SK-N-SH (cell line): Measurements from ENCODE around the gene S100P. TPM values are rescaled to one million over a fixed set of nuclear protein-coding genes. Genes with fewer than 3 reads are reported as not detected.
A peak's percentile ranks its signal among the peaks of the same experiment; 100 is the strongest.

ENCODE experiments used
- CTCF ChIA-PET: fragments of 300-600, 350-600 bp; formaldehyde crosslinking; extraction: SDS; loops from one replicate; lab custom pipeline; 2021; lab: Yijun Ruan, JAX
- POLR2A ChIA-PET: fragments of 350-600 bp; sonication (Branson Sonifier 250); formaldehyde crosslinking; extraction: SDS; loops from one replicate; lab custom pipeline; 2020; ENCODE audit warnings: antibody characterized with exemption, inconsistent platforms; lab: Yijun Ruan, JAX
- DNase-seq: peaks from one replicate; pipeline ENCODE4 v3.0.0; 2012
- H2AFZ ChIP-seq: fragments of 200-600 bp; sonication (generic); 2 replicates; pipeline ENCODE4 v1.8.1; 2016; ENCODE audit warnings: antibody characterized with exemption, mild to moderate bottlenecking, low read depth
- H3F3A ChIP-seq: fragments of 200-600 bp; sonication (generic); replicated peaks from 2 replicates; pipeline ENCODE3; 2016; ENCODE audit warnings: antibody characterized with exemption, mild to moderate bottlenecking; ENCODE audit not compliant: insufficient read depth
- H3K27ac ChIP-seq, 2 experiments: fragments of 200-500 bp in 1 of 2; fragments of 200-600 bp in 1 of 2; sonication (Bioruptor generic) in 1 of 2; sonication (generic), shearing (Covaris generic) in 1 of 2; 2 replicates each; pipeline versions ENCODE4 v1.5.1 to v1.6.1; 2014 to 2016; ENCODE audit warnings: low read depth in 2 of 2, inconsistent platforms in 1 of 2, low read length in 1 of 2, mild to moderate bottlenecking in 1 of 2, mixed read lengths in 1 of 2
- H3K27me3 ChIP-seq: fragments of 200-600 bp; sonication (generic), shearing (Covaris generic); 2 replicates; pipeline ENCODE4 v1.6.1; 2016; ENCODE audit warnings: mixed run types; ENCODE audit not compliant: insufficient read depth
- H3K36me3 ChIP-seq, 2 experiments: fragments of 200-500 bp in 1 of 2; fragments of 200-600 bp in 1 of 2; sonication (Bioruptor generic) in 1 of 2; sonication (generic) in 1 of 2; replicated peaks in 1 of 2; 2 replicates each; pipeline versions ENCODE3 to v1.5.1; 2014 to 2016; ENCODE audit warnings: low read length in 1 of 2, mild to moderate bottlenecking in 1 of 2; ENCODE audit not compliant: insufficient read depth in 2 of 2, control insufficient read depth in 1 of 2
- H3K4me1 ChIP-seq, 2 experiments: fragments of 200-500 bp in 1 of 2; fragments of 200-600 bp in 1 of 2; sonication (Bioruptor generic) in 1 of 2; sonication (generic), shearing (Covaris generic) in 1 of 2; 2 replicates each; pipeline versions ENCODE4 v1.5.1 to v1.6.1; 2014 to 2016; ENCODE audit warnings: low read depth in 1 of 2, low read length in 1 of 2, mixed run types in 1 of 2; ENCODE audit not compliant: insufficient read depth in 2 of 2, control insufficient read depth in 1 of 2
- H3K4me2 ChIP-seq: fragments of 200-600 bp; sonication (generic), shearing (Covaris generic); 2 replicates; pipeline ENCODE4 v1.6.1; 2017; ENCODE audit warnings: mixed run types
- H3K4me3 ChIP-seq, 2 experiments: fragments of 200-500 bp in 1 of 2; fragments of 200-600 bp in 1 of 2; sonication (Bioruptor generic) in 1 of 2; sonication (generic), shearing (Covaris generic) in 1 of 2; 2 replicates each; pipeline versions ENCODE4 v1.5.1 to v1.8.1; 2014 to 2016; ENCODE audit warnings: low read depth in 2 of 2, inconsistent platforms in 1 of 2, low read length in 1 of 2, mild to moderate bottlenecking in 1 of 2, mixed read lengths in 1 of 2, moderate library complexity in 1 of 2
- H3K79me2 ChIP-seq: fragments of 200-600 bp; sonication (generic); 2 replicates; pipeline ENCODE4 v1.8.1; 2017; ENCODE audit warnings: mild to moderate bottlenecking; ENCODE audit not compliant: insufficient read depth
- H3K9ac ChIP-seq: fragments of 200-600 bp; sonication (generic); 2 replicates; pipeline ENCODE4 v1.6.1; 2017; ENCODE audit warnings: mixed run types
- H3K9me2 ChIP-seq: fragments of 200-600 bp; sonication (generic); 2 replicates; pipeline ENCODE4 v1.6.1; 2017; ENCODE audit warnings: mixed run types
- H3K9me3 ChIP-seq: fragments of 200-600 bp; sonication (generic); 2 replicates; pipeline ENCODE4 v1.6.1; 2017; ENCODE audit warnings: mixed run types, mild to moderate bottlenecking, moderate library complexity
- H4K20me1 ChIP-seq: fragments of 200-600 bp; sonication (generic); 2 replicates; pipeline ENCODE4 v1.6.1; 2017; ENCODE audit warnings: mild to moderate bottlenecking, mixed run types; ENCODE audit not compliant: insufficient read depth
- ELF1 ChIP-seq: IDR thresholded peaks from 2 replicates; pipeline ENCODE4 v1.4.0; 2012
- EP300 ChIP-seq, 2 experiments: IDR thresholded peaks; 2 replicates each; pipeline versions ENCODE4 v1.4.0 to v1.6.1; 2012; ENCODE audit warnings: borderline replicate concordance in 1 of 2, low read depth in 1 of 2, low read length in 1 of 2
- EZH2phosphoT487 ChIP-seq: fragments of 200-600 bp; sonication (generic); IDR thresholded peaks from 2 replicates; pipeline ENCODE4 v1.6.1; 2017; ENCODE audit warnings: low read depth, mixed run types, mild to moderate bottlenecking, antibody characterized with exemption, moderate library complexity, borderline replicate concordance
- FOXJ3 ChIP-seq: sonication (generic); formaldehyde crosslinking; IDR thresholded peaks from 2 replicates; pipeline ENCODE4 v1.5.1; 2020; ENCODE audit warnings: mild to moderate bottlenecking, missing genetic modification reagents
- FOXM1 ChIP-seq: IDR thresholded peaks from 2 replicates; pipeline ENCODE4 v1.4.0; 2012; ENCODE audit warnings: low read depth, mild to moderate bottlenecking
- MEF2A ChIP-seq: IDR thresholded peaks from 2 replicates; pipeline ENCODE4 v1.4.0; 2012; ENCODE audit warnings: low read depth, borderline replicate concordance
- PBX3 ChIP-seq: IDR thresholded peaks from 2 replicates; pipeline ENCODE4; 2012
- RFX5 ChIP-seq: IDR thresholded peaks from 2 replicates; pipeline ENCODE4 v1.6.1; 2012; ENCODE audit warnings: mild to moderate bottlenecking, improper control_type of control experiment, low read length
- SMC3 ChIP-seq: IDR thresholded peaks from 2 replicates; pipeline ENCODE4 v1.6.1; 2012; ENCODE audit warnings: low read depth, low read length, improper control_type of control experiment
- TAF1 ChIP-seq: IDR thresholded peaks from 2 replicates; pipeline ENCODE4 v1.6.1; 2012; ENCODE audit warnings: low read depth, mild to moderate bottlenecking, low read length, moderate library complexity, borderline replicate concordance
- TEAD4 ChIP-seq: IDR thresholded peaks from 2 replicates; pipeline ENCODE4 v1.4.0; 2012; ENCODE audit warnings: mild to moderate bottlenecking, borderline replicate concordance; ENCODE audit not compliant: insufficient read depth
- WGBS: methylation state at CpG from one replicate; pipeline ENCODE4 v1.1.6; 2017; ENCODE audit warnings: low lambda C conversion rate; 5-methylcytosine and 5-hydroxymethylcytosine counted together
- polyA plus RNA-seq, 3 experiments: library from polyadenylated mRNA; depleted of rRNA; stranded (reverse); fragments of >200 nt; gene quantifications; 2 replicates each; pipeline ENCODE4 v1.2.3, GENCODE V29; 2012

The S100P gene
- polyA plus RNA-seq, 1 of the 3 experiments (the other 2 are of a cell fraction): not detected

GRCh38 chr4:6739920-6740319 is 46.2 kb downstream of the S100P start:
- WGBS: 44% methylated on average over 4 of the region's 4 CpGs
- Histone ChIP-seq H4K20me1 (no peaks in the 10 kb centered on the region), H3F3A (no peaks in the 10 kb centered on the region), H3K4me1 (no peaks in the 10 kb centered on the region), H3K27me3 (no peaks in the 10 kb centered on the region), H3K36me3 (no peaks in the 10 kb centered on the region), H3K4me3 (no peak overlapping the region), H3K27ac (no peak overlapping the region), H3K79me2 (no peaks in the 10 kb centered on the region), H3K9ac (no peak overlapping the region), H3K9me3 (no peaks in the 10 kb centered on the region), H3K4me2 (no peak overlapping the region), H2AFZ (no peak overlapping the region), H3K9me2 (no peaks in the 10 kb centered on the region)
- CTCF ChIA-PET: no interaction called here
- no peak for DNase-seq
- no peak for TF ChIP-seq MEF2A
- no peak for TF ChIP-seq EP300 (IDR thresholded peaks at IDR 0.05; ENCODE audit: borderline replicate concordance in 1 of 2, low read depth in 1 of 2, low read length in 1 of 2)
- TF ChIP-seq FOXM1: no peak
- no peak for TF ChIP-seq FOXJ3 (CRISPR knock-in tag)
- no peak for TF ChIP-seq RFX5
- TF ChIP-seq EZH2phosphoT487: no peak
- POLR2A ChIA-PET: no interaction called here

- H3K9me2 ChIP-seq: no peaks in the 10 kb centered on the region
- TF ChIP-seq TEAD4: no peak
- TF ChIP-seq RFX5: no peak
- TF ChIP-seq SMC3: no peak
- TF ChIP-seq, all 33 proteins: peak for 0
- no peak overlapping the region for H3K27ac ChIP-seq
- H2AFZ ChIP-seq: no peak overlapping the region
- WGBS: 86% methylated on average over 7 of the region's 8 CpGs
- H3F3A ChIP-seq: no peaks in the 10 kb centered on the region
- no peaks in the 10 kb centered on the region for H3K27me3 ChIP-seq
- H3K4me2 ChIP-seq: no peak overlapping the region
- no peak overlapping the region for H3K9ac ChIP-seq
- no peaks in the 10 kb centered on the region for H3K36me3 ChIP-seq
- no peaks in the 10 kb centered on the region for H3K4me1 ChIP-seq
- CTCF ChIA-PET: interaction anchor here (0.9 kb wide), 1 partner anchor 133 kb away, joined by 3 read pairs; no protein-coding TSS in a partner anchor
- H3K79me2 ChIP-seq: no peaks in the 10 kb centered on the region
- H4K20me1 ChIP-seq: no peaks in the 10 kb centered on the region
- H3K9me3 ChIP-seq: no peaks in the 10 kb centered on the region
- H3K4me3 ChIP-seq: no peak overlapping the region
- peak; percentile 2 for DNase-seq
- POLR2A ChIA-PET: no interaction called here
These were observed 46.7 kb downstream of the S100P start for GRCh38 chr4:6740347-6740746.

GRCh38 chr4:6742507-6742906 is 48.8 kb downstream of the S100P start:
- POLR2A ChIA-PET: no interaction called here

More at GRCh38 chr4:6742507-6742906, 48.8 kb downstream of the S100P start:
- H3K36me3 ChIP-seq: no peaks in the 10 kb centered on the region
- H3K9me2 ChIP-seq: no peaks in the 10 kb centered on the region
- no peak for DNase-seq
- no peaks in the 10 kb centered on the region for H3K79me2 ChIP-seq
- TF ChIP-seq ELF1 (no peak), PBX3 (no peak), TAF1 (no peak)
- no peak overlapping the region for H3K27ac ChIP-seq
- H3K9ac ChIP-seq: no peak overlapping the region
- 46% methylated on average over 2 of the region's 2 CpGs for WGBS
- H2AFZ ChIP-seq: no peak overlapping the region
- no peaks in the 10 kb centered on the region for H3F3A ChIP-seq
- no peaks in the 10 kb centered on the region for H3K9me3 ChIP-seq
- no peak overlapping the region for H3K4me2 ChIP-seq
- H3K4me3 ChIP-seq: no peak overlapping the region
- CTCF ChIA-PET: interaction anchor here (0.6 to 1.5 kb wide), 4 partner anchors 16 to 357 kb away, joined by 3 to 5 read pairs (median 3); no protein-coding TSS in a partner anchor
- no peaks in the 10 kb centered on the region for H3K27me3 ChIP-seq
- no peaks in the 10 kb centered on the region for H4K20me1 ChIP-seq
- no peaks in the 10 kb centered on the region; a peak in 1 of 4 replicates for H3K4me1 ChIP-seq
